Mesendoderm (in vitro differentiated cells): Measurements from ENCODE around the gene TNPO3.
"Not testable (repeated sequence)": the region's sequence is repeated elsewhere in the genome, so short reads cannot be mapped to it uniquely, and the experiment has no call there.

ENCODE experiments used
- DNase-seq: peaks from one replicate; pipeline ENCODE4 v3.0.0; 2013
- H2AK5ac ChIP-seq: 2 replicates; pipeline ENCODE4 v1.6.1; 2013; ENCODE audit warnings: low read length, inconsistent platforms
- H2BK120ac ChIP-seq: 2 replicates; pipeline ENCODE4 v1.6.1; 2013; ENCODE audit warnings: low read depth, mild to moderate bottlenecking, low read length, moderate library complexity, mixed read lengths
- H2BK15ac ChIP-seq: replicated peaks from 2 replicates; pipeline ENCODE4 v1.6.1; 2013; ENCODE audit warnings: low read depth, mild to moderate bottlenecking, moderate library complexity
- H2BK5ac ChIP-seq: 2 replicates; pipeline ENCODE4 v1.6.1; 2013; ENCODE audit warnings: low read length, inconsistent platforms
- H3K18ac ChIP-seq: 2 replicates; pipeline ENCODE4 v1.6.1; 2013; ENCODE audit warnings: mild to moderate bottlenecking, low read length, mixed read lengths
- H3K23ac ChIP-seq: one replicate; pipeline ENCODE4 v1.6.1; 2013; ENCODE audit warnings: low read length
- H3K27ac ChIP-seq: 2 replicates; pipeline ENCODE4 v1.5.1; 2013; ENCODE audit warnings: low read depth, mild to moderate bottlenecking, inconsistent platforms, low read length, moderate library complexity
- H3K27me3 ChIP-seq: 2 replicates; pipeline ENCODE4 v1.6.1; 2013; ENCODE audit warnings: low read length, control low read depth, mild to moderate bottlenecking, inconsistent platforms; ENCODE audit not compliant: insufficient read depth, poor library complexity
- H3K36me3 ChIP-seq: 2 replicates; pipeline ENCODE4 v1.6.1; 2013; ENCODE audit warnings: low read length, inconsistent platforms; ENCODE audit not compliant: control insufficient read depth, insufficient read depth
- H3K4ac ChIP-seq: one replicate; pipeline ENCODE4 v1.6.1; 2013; ENCODE audit warnings: low read depth, mild to moderate bottlenecking, low read length, moderate library complexity
- H3K4me1 ChIP-seq: 2 replicates; pipeline ENCODE4 v1.6.1; 2013; ENCODE audit warnings: low read depth, low read length, inconsistent platforms; ENCODE audit not compliant: control insufficient read depth
- H3K4me2 ChIP-seq: 2 replicates; pipeline ENCODE4 v1.6.1; 2013; ENCODE audit warnings: low read length
- H3K4me3 ChIP-seq: 2 replicates; pipeline ENCODE4 v1.5.1; 2013; ENCODE audit warnings: mild to moderate bottlenecking, low read length
- H3K56ac ChIP-seq: one replicate; pipeline ENCODE4 v1.6.1; 2013; ENCODE audit warnings: low read length
- H3K79me1 ChIP-seq: 2 replicates; pipeline ENCODE4 v1.6.1; 2013; ENCODE audit warnings: low read length, inconsistent platforms
- H3K79me2 ChIP-seq: 2 replicates; pipeline ENCODE4 v1.6.1; 2013; ENCODE audit warnings: mild to moderate bottlenecking, low read length; ENCODE audit not compliant: control insufficient read depth, insufficient read depth
- H3K9ac ChIP-seq: 2 replicates; pipeline ENCODE4 v1.6.1; 2013; ENCODE audit warnings: low read length, inconsistent platforms
- H4K5ac ChIP-seq: one replicate; pipeline ENCODE4 v1.6.1; 2013; ENCODE audit warnings: low read length
- H4K8ac ChIP-seq: one replicate; pipeline ENCODE4 v1.6.1; 2013; ENCODE audit warnings: low read depth, mild to moderate bottlenecking, control low read depth, low read length, moderate library complexity
- WGBS: extraction: QIAGEN DNeasy Blood & Tissue Kit; methylation state at CpG from one replicate; pipeline ENCODE4 v1.1.7; 2013; ENCODE audit warnings: low lambda C conversion rate, missing lambda C conversion rate; ENCODE audit not compliant: insufficient coverage; ENCODE audit errors: extremely low coverage; 5-methylcytosine and 5-hydroxymethylcytosine counted together

TNPO3 gene

DNA sequence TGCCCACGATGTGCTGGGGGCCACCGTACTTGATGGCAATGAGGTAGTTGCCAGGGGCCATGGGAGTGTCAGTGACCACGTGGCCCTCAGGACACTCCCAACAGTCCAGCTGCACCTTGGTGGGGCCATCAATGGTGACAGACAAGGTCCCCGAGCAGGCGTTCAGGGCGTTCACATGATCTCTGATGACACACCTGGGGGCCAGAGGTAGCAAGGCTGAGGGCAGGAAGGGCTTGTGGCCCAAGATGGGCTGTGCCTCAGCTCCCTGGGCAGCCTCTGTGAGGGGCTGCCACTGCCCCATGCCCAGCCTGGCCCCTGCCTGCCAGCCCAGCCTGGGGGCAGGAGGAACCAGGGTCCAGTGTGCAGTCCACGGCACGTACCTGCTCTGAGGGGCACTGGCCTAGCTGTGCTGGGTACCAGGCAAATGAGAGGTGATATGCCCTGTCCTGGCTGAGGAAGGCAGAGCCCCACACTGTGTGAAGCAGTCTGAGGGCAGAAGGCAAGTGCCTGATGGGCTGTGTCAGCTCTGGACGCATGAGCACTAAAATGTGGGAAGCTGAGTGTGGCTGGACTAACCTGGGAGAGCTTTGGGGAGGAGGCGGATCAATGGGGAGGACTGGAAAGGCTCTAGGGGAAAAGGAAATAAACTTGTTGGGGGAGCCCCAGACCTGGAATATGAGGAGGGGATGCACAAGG lies 140.9 kb downstream of the TNPO3 start:
- Histone ChIP-seq H4K5ac (no peak overlapping the region), H2AK5ac (peak overlapping the region; percentile 10), H3K23ac (no peak overlapping the region), H3K56ac (peak overlapping the region; percentile 2), H3K4me3 (no peak overlapping the region), H3K79me1 (no peaks in the 10 kb centered on the region), H2BK5ac (no peak overlapping the region), H3K4ac (no peak overlapping the region), H3K9ac (no peak overlapping the region), H2BK15ac (no peak overlapping the region), H3K4me1 (peaks cover 12% of the 10 kb centered on the region), H3K79me2 (no peaks in the 10 kb centered on the region), H4K8ac (no peak overlapping the region), H3K18ac (no peak overlapping the region), H2BK120ac (no peak overlapping the region), H3K27me3 (peaks cover 13% of the 10 kb centered on the region), H3K36me3 (no peaks in the 10 kb centered on the region), H3K27ac (no peak overlapping the region), H3K4me2 (no peak overlapping the region)
- no peak for DNase-seq
- WGBS, result no CpG with 5 or more reads among the region's 10 CpGs

DNA sequence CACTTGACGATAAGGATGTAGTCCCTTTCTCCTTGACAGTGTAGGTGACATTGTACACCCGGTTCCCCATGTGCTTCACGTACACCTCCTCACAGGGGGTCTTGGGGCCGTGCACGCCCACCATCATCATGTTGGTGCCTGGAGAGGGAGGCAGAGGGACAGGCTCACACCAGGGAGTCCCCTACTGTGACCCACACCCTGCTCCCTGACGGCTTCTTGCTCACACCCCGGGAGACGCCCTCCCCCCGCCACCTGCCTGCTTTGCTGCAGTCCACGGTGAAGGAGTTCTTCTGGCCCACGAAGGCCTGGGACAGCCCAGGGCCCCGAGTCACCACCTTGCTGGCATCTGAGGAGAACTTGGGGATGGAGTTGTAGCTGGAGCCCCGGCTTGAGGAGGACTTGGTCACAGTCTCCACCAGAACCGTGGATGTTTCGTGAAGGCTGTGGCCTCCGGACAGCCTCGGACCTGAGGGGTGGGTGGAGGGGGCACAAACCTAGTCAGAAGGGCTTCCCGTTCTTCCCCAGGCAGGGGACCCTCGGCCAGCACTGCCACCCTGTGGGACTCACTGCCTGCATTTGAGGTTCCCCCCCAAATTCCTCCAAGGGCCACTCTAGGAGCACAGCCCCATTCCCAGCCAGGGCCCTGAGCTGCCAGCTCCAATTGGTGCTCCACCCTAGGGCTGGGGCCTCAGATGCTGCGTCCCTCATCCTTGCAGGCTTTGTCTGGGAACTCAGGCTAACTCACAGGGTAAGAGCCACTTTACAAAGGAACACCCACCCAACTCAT lies 142.0 kb downstream of the TNPO3 start:
- H3K23ac ChIP-seq, H4K5ac ChIP-seq, H3K4me2 ChIP-seq, H2AK5ac ChIP-seq, H3K9ac ChIP-seq, H3K4ac ChIP-seq, H3K4me3 ChIP-seq, H3K79me2 ChIP-seq, H3K27ac ChIP-seq, H3K36me3 ChIP-seq, H2BK120ac ChIP-seq, H4K8ac ChIP-seq, H3K79me1 ChIP-seq, H2BK5ac ChIP-seq, H3K18ac ChIP-seq, H2BK15ac ChIP-seq, DNase-seq, H3K56ac ChIP-seq: not testable (repeated sequence)
- WGBS, result no CpG with 5 or more reads among the region's 20 CpGs
- peaks cover 12% of the 10 kb centered on the region for H3K4me1 ChIP-seq
- peaks cover 13% of the 10 kb centered on the region for H3K27me3 ChIP-seq

- H2BK5ac ChIP-seq, result peak overlapping the region; percentile 87
- WGBS, result no CpG with 5 or more reads among the region's 3 CpGs
- H4K8ac ChIP-seq, result no peak overlapping the region
- H2BK120ac ChIP-seq, result no peak overlapping the region
- no peak overlapping the region for H3K4me2 ChIP-seq
- H4K5ac ChIP-seq, result no peak overlapping the region
- H2BK15ac ChIP-seq, result no peak overlapping the region
- H3K18ac ChIP-seq, result no peak overlapping the region
- H3K27me3 ChIP-seq, result peaks cover 13% of the 10 kb centered on the region
- no peak overlapping the region for H3K23ac ChIP-seq
- peak overlapping the region; percentile 54 for H2AK5ac ChIP-seq
- peak overlapping the region; percentile 91 for H3K56ac ChIP-seq
- H3K4ac ChIP-seq, result no peak overlapping the region
- H3K79me2 ChIP-seq, result no peaks in the 10 kb centered on the region
- H3K27ac ChIP-seq, result no peak overlapping the region
- H3K4me1 ChIP-seq, result peaks cover 12% of the 10 kb centered on the region
- peak overlapping the region; percentile 68 for H3K9ac ChIP-seq
- no peaks in the 10 kb centered on the region for H3K36me3 ChIP-seq
- no peak overlapping the region for H3K4me3 ChIP-seq
- no peaks in the 10 kb centered on the region for H3K79me1 ChIP-seq
- no peak for DNase-seq
Observed at GRCh38 chr7:128912281-128912680, 142.6 kb downstream of the TNPO3 start.

DNA sequence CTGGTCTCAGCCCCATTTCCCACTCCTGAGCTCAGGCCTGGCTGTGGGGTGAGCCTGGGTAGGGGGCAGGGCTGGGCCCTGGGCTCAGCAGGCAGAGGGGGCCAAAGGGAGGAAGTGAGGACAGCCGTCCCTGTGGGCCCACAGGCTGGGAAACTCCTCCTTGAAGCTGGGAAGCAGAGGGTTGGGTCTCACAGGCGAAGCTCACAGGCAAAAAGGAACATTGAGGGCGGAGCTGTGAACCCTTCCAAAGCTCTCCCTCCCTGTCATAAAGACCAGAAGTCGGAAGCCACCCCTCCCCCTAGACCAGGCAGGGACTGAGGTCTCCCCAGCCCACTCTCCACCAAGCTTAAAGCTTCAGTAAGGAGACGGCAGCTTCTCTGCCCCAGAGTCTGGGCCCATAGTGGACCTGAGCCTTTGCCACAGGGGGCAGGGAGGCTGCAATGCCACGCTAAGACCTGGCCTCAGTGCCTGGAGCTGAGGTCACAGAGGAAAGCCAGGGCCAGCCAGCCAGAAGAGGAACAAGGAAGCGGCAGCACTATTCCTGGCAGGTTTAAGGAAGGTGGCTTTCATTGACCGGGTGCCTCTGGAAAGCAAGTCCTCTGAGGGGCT lies 143.4 kb downstream of the TNPO3 start:
- H2BK5ac ChIP-seq, result peak overlapping the region; percentile 87
- peaks cover 10% of the 10 kb centered on the region for H3K27me3 ChIP-seq
- no peak overlapping the region for H4K8ac ChIP-seq
- H3K56ac ChIP-seq, result peak overlapping the region; percentile 91
- no CpG with 5 or more reads among the region's 8 CpGs for WGBS
- no peak overlapping the region for H2BK120ac ChIP-seq
- H3K36me3 ChIP-seq, result no peaks in the 10 kb centered on the region
- no peak overlapping the region for H2BK15ac ChIP-seq
- peaks cover 12% of the 10 kb centered on the region for H3K4me1 ChIP-seq
- H3K4ac ChIP-seq, result no peak overlapping the region
- no peak overlapping the region for H3K4me3 ChIP-seq
- peak overlapping the region; percentile 61 for H3K18ac ChIP-seq
- H2AK5ac ChIP-seq, result no peak overlapping the region
- no peaks in the 10 kb centered on the region for H3K79me2 ChIP-seq
- no peak overlapping the region for H3K23ac ChIP-seq
- peak overlapping the region; percentile 68 for H3K9ac ChIP-seq
- peak overlapping the region; percentile 31 for H3K4me2 ChIP-seq
- no peaks in the 10 kb centered on the region for H3K79me1 ChIP-seq
- peak overlapping the region; percentile 62 for H3K27ac ChIP-seq
- no peak overlapping the region for H4K5ac ChIP-seq
- peak; percentile 98 for DNase-seq

DNA sequence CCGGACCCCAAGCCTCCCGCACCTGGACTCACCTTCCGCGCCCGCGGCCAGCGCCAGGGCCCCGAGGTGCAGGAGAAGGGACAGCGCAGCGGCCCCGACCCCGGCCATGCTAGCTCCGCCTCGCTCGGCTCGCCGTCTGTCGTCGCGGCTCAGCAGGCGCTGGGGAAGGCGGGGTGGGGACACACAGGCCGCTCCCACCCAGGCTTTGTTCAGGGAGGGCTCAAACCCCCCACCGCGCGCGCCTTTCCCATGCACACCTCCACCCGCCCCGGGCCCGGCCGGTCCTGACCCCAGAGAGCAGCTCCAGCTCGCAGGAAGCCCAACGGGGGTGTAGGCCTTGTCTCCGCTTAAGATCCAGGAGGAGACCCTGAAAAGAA lies 144.4 kb downstream of the TNPO3 start, which contains the start of gene KCP:
Gene KCP (minus strand): TSS at position 141 of the 377 bp plus-strand sequence. CDS start 33 bp downstream, at position 108.
- Histone ChIP-seq H4K8ac (no peak within 1 kb of the TSS), H3K4me2 (peak within 1 kb of the TSS; percentile 98), H3K27ac (peak within 1 kb of the TSS; percentile 62), H3K4me1 (peaks cover 12% of the 10 kb centered on the region), H3K79me1 (no peaks in the 10 kb centered on the region), H4K5ac (peak within 1 kb of the TSS; percentile 82), H3K4me3 (peak within 1 kb of the TSS; percentile 44), H3K79me2 (no peaks in the 10 kb centered on the region), H3K56ac (peak within 1 kb of the TSS; percentile 93), H3K27me3 (peaks cover 4% of the 10 kb centered on the region), H3K4ac (peak within 1 kb of the TSS; percentile 5), H3K18ac (peak within 1 kb of the TSS; percentile 24), H3K23ac (no peak within 1 kb of the TSS), H3K9ac (peak within 1 kb of the TSS; percentile 86), H3K36me3 (no peaks in the 10 kb centered on the region), H2BK5ac (peak within 1 kb of the TSS; percentile 19), H2AK5ac (no peak within 1 kb of the TSS), H2BK120ac (no peak within 1 kb of the TSS), H2BK15ac (no peak within 1 kb of the TSS)
- peak; percentile 54 for DNase-seq
- no CpG with 5 or more reads among the region's 34 CpGs for WGBS
